OCI-M1 (cell line): Measurements from ENCODE around the gene C1RL.
A peak's percentile ranks its signal among the peaks of the same experiment; 100 is the strongest.

Experiments used
- DNase-seq: peaks from one replicate; lab custom pipeline; 2025; lab: John Stamatoyannopoulos, UW

Gene C1RL

GRCh38 chr12:7092229-7092985, 16.6 kb downstream of the C1RL start, which contains the start of gene C1R:
TSS of gene C1R (minus strand) at chr12:7092445. CDS start at chr12:7092388, 57 bp downstream.
- peak; percentile 75 for DNase-seq

- no peak for DNase-seq
Measured at GRCh38 chr12:7091660-7092228, 17.3 kb downstream of the C1RL start.

GRCh38 chr12:7091171-7091570, 17.8 kb downstream of the C1RL start:
- DNase-seq, result no peak

GRCh38 chr12:7090222-7090998, 18.6 kb downstream of the C1RL start:
- DNase-seq, result no peak

GRCh38 chr12:7089196-7089871, 19.7 kb downstream of the C1RL start:
- no peak for DNase-seq

GRCh38 chr12:7083125-7083524, 25.9 kb downstream of the C1RL start:
- no peak for DNase-seq

- DNase-seq, result no peak
Measured at GRCh38 chr12:7081037-7081436, 28.0 kb downstream of the C1RL start.

- DNase-seq, result no peak
Measured at GRCh38 chr12:7079826-7080125, 29.2 kb downstream of the C1RL start.

GRCh38 chr12:7078163-7078562, 30.9 kb downstream of the C1RL start:
- peak; percentile 35 for DNase-seq

GRCh38 chr12:7076493-7076892, 32.5 kb downstream of the C1RL start:
- no peak for DNase-seq

- no peak for DNase-seq
Measured at GRCh38 chr12:7075939-7076338, 33.1 kb downstream of the C1RL start.

GRCh38 chr12:7075518-7075917, 33.5 kb downstream of the C1RL start:
- DNase-seq, result no peak

GRCh38 chr12:7073946-7074345, 35.1 kb downstream of the C1RL start:
- no peak for DNase-seq

- no peak for DNase-seq
Measured at GRCh38 chr12:7072554-7072953, 36.5 kb downstream of the C1RL start.

GRCh38 chr12:7072035-7072434, 37.0 kb downstream of the C1RL start:
- no peak for DNase-seq

- DNase-seq, result no peak
Measured at GRCh38 chr12:7069386-7069785, 39.6 kb downstream of the C1RL start.

GRCh38 chr12:7068994-7069346, 40.0 kb downstream of the C1RL start:
- peak; percentile 42 for DNase-seq

- peak; percentile 42 for DNase-seq
Measured at GRCh38 chr12:7068240-7068993, 40.6 kb downstream of the C1RL start.

GRCh38 chr12:7067096-7067495, 41.9 kb downstream of the C1RL start:
- no peak for DNase-seq

GRCh38 chr12:7066596-7066995, 42.4 kb downstream of the C1RL start:
- no peak for DNase-seq

GRCh38 chr12:7065073-7065623, 43.9 kb downstream of the C1RL start:
- DNase-seq, result no peak

GRCh38 chr12:7064516-7064915, 44.5 kb downstream of the C1RL start:
- DNase-seq, result no peak
